Ascending aorta (tissue), 2 donors: ENCODE measurements around the gene AKT1S1. TPM values are rescaled to one million over a fixed set of nuclear protein-coding genes. Genes with fewer than 3 reads are reported as not detected.
"Not testable (repeated sequence)": the region's sequence is repeated elsewhere in the genome, so short reads cannot be mapped to it uniquely, and the experiment has no call there.

Experiments used
- DNase-seq, 2 donors: peaks; one replicate each; pipeline ENCODE4 v3.0.0-alpha.2; 2019; ENCODE audit warnings: low spot score in 2 of 2
- H3K27ac ChIP-seq, 2 donors: fragments of 200-600 bp; sonication (generic); one replicate each; pipeline ENCODE4 v1.5.1; 2016 to 2017; ENCODE audit warnings: mild to moderate bottlenecking in 1 of 2
- H3K27me3 ChIP-seq: fragments of 200-600 bp; sonication (generic); one replicate; pipeline ENCODE4 v1.5.1; 2017
- H3K36me3 ChIP-seq, 2 donors: fragments of 200-600 bp; sonication (generic); one replicate each; pipeline ENCODE4 v1.5.1; 2016
- H3K4me1 ChIP-seq, 2 donors: fragments of 200-600 bp; sonication (generic); one replicate each; pipeline ENCODE4 v1.5.1; 2016 to 2017; ENCODE audit warnings: mild to moderate bottlenecking in 1 of 2
- H3K4me3 ChIP-seq, 2 donors: fragments of 200-600 bp; sonication (generic); one replicate each; pipeline ENCODE4 v1.5.1; 2016 to 2017; ENCODE audit warnings: mild to moderate bottlenecking in 1 of 2
- H3K9me3 ChIP-seq, 2 donors: fragments of 200-600 bp; sonication (generic); one replicate each; pipeline ENCODE4 v1.5.1; 2016
- CTCF ChIP-seq, 3 experiments: fragments of 200-600 bp in 2 of 3; fragments of 450-650 bp in 1 of 3; sonication (generic) in 2 of 3; IDR thresholded peaks; one replicate each; pipeline ENCODE4 v1.5.1; 2016 to 2019; ENCODE audit warnings: antibody characterized with exemption in 3 of 3, mild to moderate bottlenecking in 1 of 3, moderate library complexity in 1 of 3
- intact Hi-C: fragments of 100-400 bp; cut with DNase I; formaldehyde crosslinking; loops from one replicate; pipeline ENCODE4 v1.15.1; 2023
- total RNA-seq: library from RNA; depleted of rRNA; stranded (reverse); fragments of >200 nt; gene quantifications from one replicate; pipeline ENCODE4 v1.1.0, GENCODE V29; 2016

The AKT1S1 gene
- total RNA-seq: 12.8 TPM

DNA sequence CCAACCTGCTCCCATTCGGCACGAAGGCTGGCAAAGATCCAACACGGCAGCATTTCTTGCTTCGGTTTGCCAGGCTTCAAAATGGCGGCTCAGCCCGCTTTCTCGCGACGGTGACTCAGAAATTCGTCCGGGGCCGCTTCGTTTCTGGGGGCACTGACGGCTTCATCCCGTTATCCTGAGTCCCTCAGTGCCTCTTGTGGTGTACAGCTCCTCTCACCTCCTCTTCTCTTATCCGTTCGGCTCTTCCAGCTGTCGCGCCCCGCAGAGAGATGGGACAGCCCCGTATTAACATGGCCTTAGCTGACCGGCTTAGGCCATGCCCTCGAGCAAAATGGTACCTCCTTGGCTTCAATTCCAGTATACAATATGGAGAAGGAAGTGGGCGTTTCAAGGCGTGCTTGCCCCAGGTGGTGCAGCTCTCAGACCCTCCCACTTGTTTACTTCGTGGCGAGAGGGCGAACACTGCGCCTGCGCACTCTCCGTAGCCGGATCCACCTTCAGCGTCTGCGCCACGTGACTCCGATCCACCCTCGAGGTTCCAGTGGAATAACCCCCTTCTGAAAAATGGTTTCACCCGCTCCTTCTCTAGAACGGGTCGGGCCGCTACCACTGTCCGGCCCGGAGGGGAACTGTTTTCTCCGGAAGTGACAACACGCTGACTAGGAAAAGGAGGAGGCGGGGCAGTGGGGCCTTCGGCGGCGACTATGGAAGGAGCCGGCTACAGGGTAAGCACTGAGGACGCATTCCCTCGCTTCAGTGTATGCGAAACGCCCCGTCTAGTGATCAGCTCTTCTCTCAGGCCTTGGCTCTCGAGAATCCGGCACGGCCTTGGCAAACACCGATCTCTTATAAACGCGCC lies at the start of gene AKT1S1, which contains the start of gene TBC1D17:
Gene AKT1S1, minus strand, starts transcription at position 336 of the 859 bp plus-strand sequence. CDS start 4,060 bp downstream, outside the sequence.
Gene TBC1D17, plus strand, starts transcription at position 683 of the 859 bp plus-strand sequence. Its CDS starts 22 bp downstream, at position 705.
- no peak for TF ChIP-seq CTCF (IDR thresholded peaks at IDR 0.05)
- intact Hi-C loops: loop anchor here (1.0 to 2.0 kb wide), 4 partner anchors 52 to 500 kb away; partner anchors contain the start of genes ATF5, FUZ, NR1H2 and NUP62
- DNase-seq: peak; percentile 98 to 100
- Histone ChIP-seq H3K4me1 (peaks cover 11 to 23% of the 10 kb centered on the region in 2 donors), H3K9me3 (no peaks in the 10 kb centered on the region), H3K4me3 (peak within 1 kb of the TSS; percentile 85 to 100), H3K36me3 (peaks cover 32% of the 10 kb centered on the region in 2 donors), H3K27me3 (no peaks in the 10 kb centered on the region), H3K27ac (peak within 1 kb of the TSS; percentile 99)

DNA sequence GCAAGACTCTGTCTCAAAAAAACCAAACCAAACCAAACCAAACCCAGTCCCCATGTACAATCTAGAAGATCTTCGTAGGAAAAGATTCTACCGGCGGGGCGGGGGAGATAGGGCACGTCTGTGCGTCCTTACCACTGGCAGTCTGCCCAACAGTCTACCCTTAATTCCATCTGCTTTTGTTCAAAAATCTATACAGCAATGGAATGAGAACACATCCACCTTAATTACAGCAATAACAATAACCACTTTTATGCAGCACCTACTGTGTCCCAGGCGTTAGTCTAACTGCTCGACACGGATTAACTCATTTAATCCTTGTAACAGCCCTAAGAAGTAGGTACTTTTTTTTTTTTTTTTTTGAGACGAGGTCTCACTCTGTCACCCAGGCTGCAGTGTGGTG lies 49.4 kb upstream of the AKT1S1 start:
- H3K27ac ChIP-seq: no peak overlapping the region
- DNase-seq: no peak
- TF ChIP-seq CTCF (IDR thresholded peaks at IDR 0.05): no peak
- H3K27me3 ChIP-seq: no peaks in the 10 kb centered on the region
- peaks cover 14 to 39% of the 10 kb centered on the region in 2 donors for H3K36me3 ChIP-seq
- intact Hi-C loops: no loop called here
- H3K4me3 ChIP-seq: no peak overlapping the region
- no peaks in the 10 kb centered on the region for H3K9me3 ChIP-seq
- peaks cover 3 to 13% of the 10 kb centered on the region in 2 donors for H3K4me1 ChIP-seq

DNA sequence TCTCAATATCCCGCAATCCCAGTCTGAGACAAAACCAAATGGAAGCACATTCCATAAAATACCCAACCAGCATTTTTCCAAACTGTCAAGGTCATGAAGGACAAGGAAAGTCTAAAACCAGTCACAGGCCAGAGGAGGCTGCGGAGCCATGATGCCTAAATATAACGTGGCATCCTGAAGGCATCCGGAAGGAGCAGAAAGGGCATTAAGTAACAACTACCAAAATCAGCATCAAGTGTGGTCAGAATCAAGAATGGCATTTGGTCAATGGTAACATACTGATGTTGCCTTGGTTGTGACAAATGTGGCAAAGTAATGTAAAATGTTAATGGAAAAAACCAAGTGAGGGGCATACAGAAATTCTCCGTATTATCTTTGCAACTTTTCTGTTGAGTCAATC lies 48.3 kb upstream of the AKT1S1 start:
- Histone ChIP-seq H3K27me3 (no peaks in the 10 kb centered on the region), H3K9me3 (no peaks in the 10 kb centered on the region), H3K27ac (no peak overlapping the region), H3K4me1 (peaks cover 3 to 13% of the 10 kb centered on the region in 2 donors), H3K36me3 (peaks cover 15 to 49% of the 10 kb centered on the region in 2 donors), H3K4me3 (no peak overlapping the region)
- intact Hi-C loops: no loop called here
- DNase-seq: no peak
- TF ChIP-seq CTCF (IDR thresholded peaks at IDR 0.05): no peak

- H3K9me3 ChIP-seq, H3K4me3 ChIP-seq, H3K27me3 ChIP-seq, intact Hi-C loops, DNase-seq, H3K27ac ChIP-seq: not testable (repeated sequence)
- peaks cover 3 to 13% of the 10 kb centered on the region in 2 donors for H3K4me1 ChIP-seq
- H3K36me3 ChIP-seq: peaks cover 15 to 49% of the 10 kb centered on the region in 2 donors
Observed at GRCh38 chr19:49924881-49925210, 47.7 kb upstream of the AKT1S1 start.

GRCh38 chr19:49924004-49924880 lies 47.1 kb upstream of the AKT1S1 start:
- intact Hi-C loops: no loop called here
- H3K36me3 ChIP-seq: peaks cover 15 to 49% of the 10 kb centered on the region in 2 donors
- peaks cover 3 to 13% of the 10 kb centered on the region in 2 donors for H3K4me1 ChIP-seq
- H3K4me3 ChIP-seq: no peak overlapping the region
- TF ChIP-seq CTCF (IDR thresholded peaks at IDR 0.05): no peak
- no peaks in the 10 kb centered on the region for H3K27me3 ChIP-seq
- no peaks in the 10 kb centered on the region for H3K9me3 ChIP-seq
- H3K27ac ChIP-seq: no peak overlapping the region
- DNase-seq: no peak
